GM12873 (cell line): Measurements from ENCODE around the gene OR10A4.

ENCODE experiments used
- CTCF ChIP-seq: IDR thresholded peaks from 2 replicates; pipeline ENCODE4 v1.5.1; 2012; ENCODE audit warnings: low read depth, mild to moderate bottlenecking, moderate library complexity, low read length, control low read depth; ENCODE audit not compliant: insufficient read depth; ENCODE audit errors: missing control alignments

The OR10A4 gene

GRCh38 chr11:6926208-6927029, 50.0 kb downstream of the OR10A4 start, which contains the start of gene ZNF215:
Gene ZNF215, plus strand, starts transcription at chr11:6926426. Its CDS starts 5,847 bp downstream, at chr11:6932273.
- no peak for TF ChIP-seq CTCF

- TF ChIP-seq CTCF: no peak
Measured at GRCh38 chr11:6927030-6927617, 50.7 kb downstream of the OR10A4 start.
